Neural crest cell (in vitro differentiated cells): ENCODE measurements around the gene COMMD3. TPM values are rescaled to one million over a fixed set of nuclear protein-coding genes. Genes with fewer than 3 reads are reported as not detected.

Experiments
- DNase-seq: peaks from one replicate; pipeline ENCODE4 v3.0.0; 2021; ENCODE audit warnings: low read depth, mixed read lengths, low spot score
- H3K27ac Mint-ChIP-seq: one replicate; pipeline ENCODE4 v1.8.0; 2021; ENCODE audit warnings: mild to moderate bottlenecking, mixed read lengths; ENCODE audit not compliant: unreplicated experiment
- H3K27me3 Mint-ChIP-seq: 2 replicates; pipeline ENCODE4 v1.8.0; 2021; ENCODE audit warnings: low read depth, mild to moderate bottlenecking, mixed read lengths
- H3K36me3 Mint-ChIP-seq: 2 replicates; pipeline ENCODE4 v1.8.0; 2021; ENCODE audit warnings: low read depth, mild to moderate bottlenecking, mixed read lengths
- H3K4me1 Mint-ChIP-seq: 2 replicates; pipeline ENCODE4 v1.8.0; 2021; ENCODE audit warnings: mixed read lengths
- H3K4me3 Mint-ChIP-seq: one replicate; pipeline ENCODE4 v1.8.0; 2021; ENCODE audit warnings: mild to moderate bottlenecking, mixed read lengths
- H3K9me3 Mint-ChIP-seq: 2 replicates; pipeline ENCODE4 v1.8.0; 2021; ENCODE audit warnings: mixed read lengths
- CTCF ChIP-seq: fragments of 200-600 bp; sonication (generic); conservative IDR thresholded peaks from 2 replicates; pipeline ENCODE4 v1.5.0; 2021; ENCODE audit warnings: antibody characterized with exemption, mild to moderate bottlenecking
- total RNA-seq: library from RNA; stranded (reverse); gene quantifications from 2 replicates; pipeline ENCODE4 v1.2.1, GENCODE V29; 2021

COMMD3 gene
- total RNA-seq, 1 donor from 2014 or later = 35.1 TPM

GRCh38 chr10:22341190-22341925, 25.2 kb downstream of the COMMD3 start:
- H3K4me1 Mint-ChIP-seq = peaks cover 27% of the 10 kb centered on the region
- DNase-seq = no peak
- H3K27ac Mint-ChIP-seq = no peak overlapping the region
- TF ChIP-seq CTCF = no peak
- peaks cover 95% of the 10 kb centered on the region for H3K27me3 Mint-ChIP-seq
- H3K4me3 Mint-ChIP-seq = peak overlapping the region; percentile 89
- H3K36me3 Mint-ChIP-seq = peaks cover under 1% of the 10 kb centered on the region
- H3K9me3 Mint-ChIP-seq = no peaks in the 10 kb centered on the region

- Mint-ChIP-seq H3K36me3 (peaks cover 2% of the 10 kb centered on the region), H3K9me3 (no peaks in the 10 kb centered on the region), H3K4me1 (peaks cover 26% of the 10 kb centered on the region), H3K4me3 (peak overlapping the region; percentile 89), H3K27ac (no peak overlapping the region), H3K27me3 (peaks cover 95% of the 10 kb centered on the region)
- no peak for DNase-seq
- no peak for TF ChIP-seq CTCF
Measured at GRCh38 chr10:22341926-22342196, 25.7 kb downstream of the COMMD3 start.

GRCh38 chr10:22342421-22342820, 26.2 kb downstream of the COMMD3 start:
- Mint-ChIP-seq H3K36me3 (peaks cover 2% of the 10 kb centered on the region), H3K27me3 (peaks cover 95% of the 10 kb centered on the region), H3K4me3 (peak overlapping the region; percentile 27), H3K9me3 (no peaks in the 10 kb centered on the region), H3K4me1 (peaks cover 20% of the 10 kb centered on the region), H3K27ac (no peak overlapping the region)
- DNase-seq = no peak
- TF ChIP-seq CTCF = no peak

GRCh38 chr10:22343731-22344130, 27.5 kb downstream of the COMMD3 start:
- Mint-ChIP-seq H3K4me3 (peak overlapping the region; percentile 59), H3K27me3 (peaks cover 95% of the 10 kb centered on the region), H3K9me3 (no peaks in the 10 kb centered on the region), H3K4me1 (peaks cover 19% of the 10 kb centered on the region), H3K36me3 (peaks cover 2% of the 10 kb centered on the region), H3K27ac (no peak overlapping the region)
- no peak for TF ChIP-seq CTCF
- DNase-seq = no peak

GRCh38 chr10:22344249-22344648, 28.1 kb downstream of the COMMD3 start:
- Mint-ChIP-seq H3K9me3 (no peaks in the 10 kb centered on the region), H3K27ac (no peak overlapping the region), H3K27me3 (peaks cover 95% of the 10 kb centered on the region), H3K4me3 (peak overlapping the region; percentile 59), H3K36me3 (peaks cover 2% of the 10 kb centered on the region), H3K4me1 (peaks cover 19% of the 10 kb centered on the region)
- no peak for TF ChIP-seq CTCF
- no peak for DNase-seq
